GM12878 (cell line): Measurements from ENCODE around the gene TMOD3. TPM values are rescaled to one million over a fixed set of nuclear protein-coding genes. Genes with fewer than 3 reads are reported as not detected.

ENCODE experiments used
- ATAC-seq: fragments of 200-7000 bp; cut with Tn5 transposase; 3 replicates; pipeline ENCODE4 v1.9.1; 2020; ENCODE audit warnings: mild to moderate bottlenecking, moderate library complexity
- BruUV-seq: library from RNA; stranded (reverse); fragments of 400-500 nt; replicated peaks from 2 replicates; lab custom pipeline; 2021; lab: Mats Ljungman, UMichigan
- CTCF ChIA-PET: fragments of 300-600 bp; sonication (Branson Sonifier 250); formaldehyde crosslinking; extraction: SDS; loops from one replicate; lab custom pipeline; 2021; ENCODE audit warnings: inconsistent platforms; lab: Yijun Ruan, JAX
- POLR2A ChIA-PET: fragments of 350-600 bp; formaldehyde crosslinking; extraction: SDS; loops from one replicate; lab custom pipeline; 2021; ENCODE audit warnings: inconsistent platforms; lab: Charles Lee
- RAD21 ChIA-PET: fragments of 300-600 bp; sonication (Branson Sonifier 250); formaldehyde crosslinking; loops from one replicate; lab custom pipeline; 2023; ENCODE audit warnings: antibody characterized with exemption; ENCODE audit not compliant: unreplicated experiment; lab: Charles Lee
- SMC1A ChIA-PET: fragments of 300-600 bp; sonication (Branson Sonifier 250); formaldehyde crosslinking; loops from one replicate; lab custom pipeline; 2023; ENCODE audit not compliant: unreplicated experiment, uncharacterized antibody; lab: Charles Lee
- DNase-seq: peaks from one replicate; pipeline ENCODE4 v3.0.0-alpha.2; 2011; ENCODE audit warnings: low read depth, low spot score
- FAIRE-seq: peaks from 3 replicates; lab custom pipeline; 2011; peaks lifted over from hg19 to GRCh38; lab: Jason Lieb, UNC
- H2AFZ ChIP-seq: 2 replicates; pipeline ENCODE4 v1.6.0; 2011; ENCODE audit warnings: low read depth, low read length, control low read depth; ENCODE audit not compliant: control insufficient read depth
- H3K27ac ChIP-seq: 2 replicates; pipeline ENCODE4 v1.5.1; 2011; ENCODE audit warnings: control low read depth; ENCODE audit not compliant: control insufficient read depth, insufficient read depth
- H3K27me3 ChIP-seq, 2 experiments: replicated peaks in 1 of 2; 2 replicates each; pipeline versions ENCODE4 v1.6.0 to v1.6.1; 2011; ENCODE audit warnings: low read length in 1 of 2; ENCODE audit not compliant: control insufficient read depth in 2 of 2, insufficient read depth in 2 of 2
- H3K36me3 ChIP-seq, 2 experiments: 2 replicates each; pipeline ENCODE4 v1.5.1; 2011; ENCODE audit warnings: low read length in 1 of 2; ENCODE audit not compliant: control insufficient read depth in 2 of 2, insufficient read depth in 2 of 2
- H3K4me1 ChIP-seq: 2 replicates; pipeline ENCODE4 v1.6.1; 2011; ENCODE audit warnings: mild to moderate bottlenecking, low read length, moderate library complexity, mixed read lengths; ENCODE audit not compliant: control insufficient read depth, insufficient read depth
- H3K4me2 ChIP-seq: 2 replicates; pipeline ENCODE4 v1.6.0; 2011; ENCODE audit warnings: control low read depth; ENCODE audit not compliant: control insufficient read depth, insufficient read depth
- H3K4me3 ChIP-seq: fragments of 200-600 bp; sonication (generic); 2 replicates; pipeline ENCODE4 v1.5.1; 2016
- H3K79me2 ChIP-seq: 2 replicates; pipeline ENCODE4 v1.6.0; 2011; ENCODE audit warnings: low read length; ENCODE audit not compliant: control insufficient read depth, insufficient read depth
- H3K9ac ChIP-seq: 2 replicates; pipeline ENCODE4 v1.8.0; 2011; ENCODE audit warnings: low read length, control low read depth, mixed read lengths; ENCODE audit not compliant: control insufficient read depth, insufficient read depth
- H3K9me3 ChIP-seq: replicated peaks from 3 replicates; pipeline ENCODE4 v1.5.1; 2011; ENCODE audit warnings: mild to moderate bottlenecking, low read length; ENCODE audit not compliant: control insufficient read depth, insufficient read depth
- H4K20me1 ChIP-seq: 2 replicates; pipeline ENCODE4 v1.6.0; 2011; ENCODE audit not compliant: control insufficient read depth, insufficient read depth
- BACH1 ChIP-seq: fragments of 450-650 bp; IDR thresholded peaks from 2 replicates; pipeline ENCODE4 v1.6.1; 2017; ENCODE audit warnings: mild to moderate bottlenecking, borderline replicate concordance
- BCL11A ChIP-seq: IDR thresholded peaks from 2 replicates; pipeline ENCODE4 v1.6.1; 2011; ENCODE audit warnings: low read depth, low read length
- CBX3 ChIP-seq: fragments of 200-600 bp; sonication (generic); IDR thresholded peaks from 2 replicates; pipeline ENCODE4 v1.6.1; 2016; ENCODE audit warnings: low read depth, borderline replicate concordance
- DPF2 ChIP-seq: fragments of 450-650 bp; IDR thresholded peaks from 2 replicates; pipeline ENCODE4 v1.6.1; 2017; ENCODE audit warnings: mild to moderate bottlenecking
- FOXM1 ChIP-seq: IDR thresholded peaks from 2 replicates; pipeline ENCODE4 v1.6.1; 2012; ENCODE audit warnings: low read depth, mild to moderate bottlenecking, inconsistent platforms, low read length, moderate library complexity
- KDM1A ChIP-seq: fragments of 200-600 bp; sonication (generic); IDR thresholded peaks from 2 replicates; pipeline ENCODE4 v1.6.1; 2016; ENCODE audit warnings: borderline replicate concordance
- MAX ChIP-seq: IDR thresholded peaks from 2 replicates; pipeline ENCODE4 v1.6.1; 2012; ENCODE audit warnings: low read depth, low read length, improper control_type of control experiment
- POLR2AphosphoS2 ChIP-seq: IDR thresholded peaks from 2 replicates; pipeline ENCODE4 v1.6.1; 2011; ENCODE audit warnings: low read depth, mild to moderate bottlenecking, low read length, improper control_type of control experiment, moderate library complexity
- PRDM15 ChIP-seq: fragments of 450-650 bp; formaldehyde crosslinking; IDR thresholded peaks from 2 replicates; pipeline ENCODE4 v1.4.0; 2020; ENCODE audit warnings: mild to moderate bottlenecking, moderate library complexity
- RAD21 ChIP-seq: IDR thresholded peaks from 2 replicates; pipeline ENCODE4 v1.6.1; 2011; ENCODE audit warnings: mild to moderate bottlenecking, low read depth, low read length, moderate library complexity; ENCODE audit not compliant: insufficient read depth
- TBL1XR1 ChIP-seq: IDR thresholded peaks from 2 replicates; pipeline ENCODE4 v1.6.1; 2012; ENCODE audit warnings: low read depth, low read length, improper control_type of control experiment
- ZNF384 ChIP-seq: IDR thresholded peaks from 2 replicates; pipeline ENCODE4 v1.6.1; 2012; ENCODE audit warnings: low read depth, mild to moderate bottlenecking, low read length, improper control_type of control experiment, borderline replicate concordance
- WGBS: methylation state at CpG from one replicate; pipeline ENCODE4 v1.1.6; 2016; ENCODE audit warnings: low lambda C conversion rate; ENCODE audit not compliant: insufficient replicate concordance, insufficient coverage; ENCODE audit errors: missing lambda C conversion rate; 5-methylcytosine and 5-hydroxymethylcytosine counted together
- in situ Hi-C: fragments of 300-500 bp; cut with MboI; formaldehyde crosslinking; loops from 9 replicates; pipeline ENCODE4 v1.14.3; 2018; ENCODE audit warnings: mixed read lengths
- intact Hi-C: fragments of 100-400 bp; cut with micrococcal nuclease; formaldehyde crosslinking; loops from one replicate; pipeline ENCODE4 v1.14.2; 2022; ENCODE audit not compliant: unreplicated experiment
- polyA plus RNA-seq, 11 experiments: library from polyadenylated mRNA; depleted of rRNA in 4 of 11; unstranded in 6 of 11; stranded (reverse) in 5 of 11; fragments of >200 nt; fragmentation: Nextera tagmentation in 4 of 11; fragmentation: Illumina TruSeq in 1 of 11; extraction: Ambion mirVana in 4 of 11; extraction: Trizol in 1 of 11; gene quantifications; 1 replicate in 1 of 11; 2 replicates in 10 of 11; pipeline versions ENCODE4 v1.2.1 to v1.2.3, GENCODE V29; 2011 to 2016; ENCODE audit warnings: inconsistent platforms in 2 of 11, missing spikeins in 2 of 11, low read depth in 1 of 11
- total RNA-seq, 4 experiments: library from RNA; depleted of rRNA in 3 of 4; stranded (reverse); fragments of >200 nt in 3 of 4; fragmentation: Illumina TruSeq in 1 of 4; extraction: Trizol in 1 of 4; gene quantifications; 2 replicates each; pipeline versions ENCODE4 v1.2.1 to v1.2.3, GENCODE V29; 2013 to 2021
- TF ChIP-seq, protein P1 (sequence below): fragments of 450-650 bp; IDR thresholded peaks from 2 replicates; pipeline ENCODE4 v1.6.1; 2017; ENCODE audit warnings: borderline replicate concordance
- TF ChIP-seq, protein P2 (sequence below): IDR thresholded peaks from 2 replicates; pipeline ENCODE4 v1.6.1; 2012; ENCODE audit warnings: low read depth, low read length, improper control_type of control experiment
- TF ChIP-seq, protein P3 (sequence below): fragments of 450-650 bp; IDR thresholded peaks from 2 replicates; pipeline ENCODE4 v1.6.1; 2017; ENCODE audit warnings: antibody characterized with exemption, mild to moderate bottlenecking, moderate library complexity

The TMOD3 gene
- total and polyA plus RNA-seq, 10 of the 15 experiments (the other 5 are each of a cell fraction or from before 2014, with no cell fraction given), result 5.2 to 39.4 (median 22.5) TPM

- ChIA-PET CTCF (interaction anchor here (0.6 to 0.8 kb wide), 3 partner anchors 43 to 309 kb away, joined by 3 to 4 read pairs (median 4); no protein-coding TSS in a partner anchor), POLR2A (no interaction called here), RAD21 (no interaction called here), SMC1A (no interaction called here)
- no peak for FAIRE-seq
- Histone ChIP-seq H3K4me2 (no peak overlapping the region), H3K9me3 (no peaks in the 10 kb centered on the region), H3K36me3 (no peaks in the 10 kb centered on the region), H3K79me2 (no peaks in the 10 kb centered on the region), H3K9ac (no peak overlapping the region), H3K27ac (no peak overlapping the region), H2AFZ (no peak overlapping the region), H3K4me3 (no peak overlapping the region), H4K20me1 (no peaks in the 10 kb centered on the region), H3K27me3 (no peaks in the 10 kb centered on the region), H3K4me1 (no peaks in the 10 kb centered on the region)
- intact Hi-C loops (no loop called here), in situ Hi-C loops (no loop called here)
- WGBS, result 86% methylated on average over 1 of the region's 1 CpG
- ATAC-seq, result no peak
- BruUV-seq, result no TSS peak
- no peak for DNase-seq
- TF ChIP-seq BCL11A (no peak), ZNF384 (no peak), KDM1A (no peak), CBX3 (no peak), MAX (no peak), TBL1XR1 (no peak), POLR2AphosphoS2 (no peak), RAD21 (no peak), BACH1 (no peak), DPF2 (no peak), PRDM15 (CRISPR knock-in tag) (no peak), FOXM1 (no peak)
- TF ChIP-seq, protein P1, sequence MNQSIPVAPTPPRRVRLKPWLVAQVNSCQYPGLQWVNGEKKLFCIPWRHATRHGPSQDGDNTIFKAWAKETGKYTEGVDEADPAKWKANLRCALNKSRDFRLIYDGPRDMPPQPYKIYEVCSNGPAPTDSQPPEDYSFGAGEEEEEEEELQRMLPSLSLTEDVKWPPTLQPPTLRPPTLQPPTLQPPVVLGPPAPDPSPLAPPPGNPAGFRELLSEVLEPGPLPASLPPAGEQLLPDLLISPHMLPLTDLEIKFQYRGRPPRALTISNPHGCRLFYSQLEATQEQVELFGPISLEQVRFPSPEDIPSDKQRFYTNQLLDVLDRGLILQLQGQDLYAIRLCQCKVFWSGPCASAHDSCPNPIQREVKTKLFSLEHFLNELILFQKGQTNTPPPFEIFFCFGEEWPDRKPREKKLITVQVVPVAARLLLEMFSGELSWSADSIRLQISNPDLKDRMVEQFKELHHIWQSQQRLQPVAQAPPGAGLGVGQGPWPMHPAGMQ, result no peak
- TF ChIP-seq, protein P2, sequence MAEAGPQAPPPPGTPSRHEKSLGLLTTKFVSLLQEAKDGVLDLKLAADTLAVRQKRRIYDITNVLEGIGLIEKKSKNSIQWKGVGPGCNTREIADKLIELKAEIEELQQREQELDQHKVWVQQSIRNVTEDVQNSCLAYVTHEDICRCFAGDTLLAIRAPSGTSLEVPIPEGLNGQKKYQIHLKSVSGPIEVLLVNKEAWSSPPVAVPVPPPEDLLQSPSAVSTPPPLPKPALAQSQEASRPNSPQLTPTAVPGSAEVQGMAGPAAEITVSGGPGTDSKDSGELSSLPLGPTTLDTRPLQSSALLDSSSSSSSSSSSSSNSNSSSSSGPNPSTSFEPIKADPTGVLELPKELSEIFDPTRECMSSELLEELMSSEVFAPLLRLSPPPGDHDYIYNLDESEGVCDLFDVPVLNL, result no peak
- TF ChIP-seq, protein P3, sequence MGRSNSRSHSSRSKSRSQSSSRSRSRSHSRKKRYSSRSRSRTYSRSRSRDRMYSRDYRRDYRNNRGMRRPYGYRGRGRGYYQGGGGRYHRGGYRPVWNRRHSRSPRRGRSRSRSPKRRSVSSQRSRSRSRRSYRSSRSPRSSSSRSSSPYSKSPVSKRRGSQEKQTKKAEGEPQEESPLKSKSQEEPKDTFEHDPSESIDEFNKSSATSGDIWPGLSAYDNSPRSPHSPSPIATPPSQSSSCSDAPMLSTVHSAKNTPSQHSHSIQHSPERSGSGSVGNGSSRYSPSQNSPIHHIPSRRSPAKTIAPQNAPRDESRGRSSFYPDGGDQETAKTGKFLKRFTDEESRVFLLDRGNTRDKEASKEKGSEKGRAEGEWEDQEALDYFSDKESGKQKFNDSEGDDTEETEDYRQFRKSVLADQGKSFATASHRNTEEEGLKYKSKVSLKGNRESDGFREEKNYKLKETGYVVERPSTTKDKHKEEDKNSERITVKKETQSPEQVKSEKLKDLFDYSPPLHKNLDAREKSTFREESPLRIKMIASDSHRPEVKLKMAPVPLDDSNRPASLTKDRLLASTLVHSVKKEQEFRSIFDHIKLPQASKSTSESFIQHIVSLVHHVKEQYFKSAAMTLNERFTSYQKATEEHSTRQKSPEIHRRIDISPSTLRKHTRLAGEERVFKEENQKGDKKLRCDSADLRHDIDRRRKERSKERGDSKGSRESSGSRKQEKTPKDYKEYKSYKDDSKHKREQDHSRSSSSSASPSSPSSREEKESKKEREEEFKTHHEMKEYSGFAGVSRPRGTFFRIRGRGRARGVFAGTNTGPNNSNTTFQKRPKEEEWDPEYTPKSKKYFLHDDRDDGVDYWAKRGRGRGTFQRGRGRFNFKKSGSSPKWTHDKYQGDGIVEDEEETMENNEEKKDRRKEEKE, result no peak
Measured at GRCh38 chr15:51809457-51809856, 20.0 kb upstream of the TMOD3 start.
